Measurements from ENCODE around the gene ANAPC5. TPM values are rescaled to one million over a fixed set of nuclear protein-coding genes. Genes with fewer than 3 reads are reported as not detected.
A peak's percentile ranks its signal among the peaks of the same experiment; 100 is the strongest.
"Not testable (repeated sequence)": the region's sequence is repeated elsewhere in the genome, so short reads cannot be mapped to it uniquely, and the experiment has no call there.

ANAPC5 gene
- total RNA-seq, 1 experiment from 2014 or later, result 101 TPM

GRCh38 chr12:121282072-121282742 lies 70.0 kb downstream of the ANAPC5 start:
- Histone ChIP-seq H3K79me1 (ENCODE audit: insufficient read depth, low read depth, low read length, poor library complexity, severe bottlenecking) (no peaks in the 10 kb centered on the region), H3K18ac (ENCODE audit: insufficient read length, low read depth, low read length) (no peak overlapping the region), H2BK5ac (ENCODE audit: insufficient read length, low read length) (no peak overlapping the region), H3K9ac (ENCODE audit: extremely low read depth, insufficient read length, low read length) (no peak overlapping the region), H2BK20ac (ENCODE audit: low read depth, low read length, poor library complexity, severe bottlenecking) (no peak overlapping the region), H2BK15ac (ENCODE audit: low read depth, low read length) (no peak overlapping the region), H3K4ac (ENCODE audit: low read depth, low read length) (no peak overlapping the region), H4K8ac (replicated peaks; ENCODE audit: insufficient read length, low read depth, low read length) (no peak overlapping the region), H3K4me1 (ENCODE audit: insufficient read depth, low read length) (no peaks in the 10 kb centered on the region; the same call in 1 of the 2 replicates), H3K27me3 (ENCODE audit: insufficient read depth, low read length) (no peaks in the 10 kb centered on the region), H3K9me3 (ENCODE audit: control insufficient read depth, low read depth, low read length) (no peaks in the 10 kb centered on the region), H3K27ac (ENCODE audit: insufficient read length, low read depth, low read length) (no peak overlapping the region), H3K23ac (ENCODE audit: insufficient read length, low read depth, low read length) (no peak overlapping the region), H3T11ph (ENCODE audit: low read length) (no peak overlapping the region), H3K14ac (ENCODE audit: insufficient read depth, low read length) (no peak overlapping the region), H2BK120ac (ENCODE audit: low read depth, low read length, poor library complexity, severe bottlenecking) (no peak overlapping the region), H3K79me2 (ENCODE audit: insufficient read depth, low read length) (no peaks in the 10 kb centered on the region), H2AK5ac (ENCODE audit: insufficient read length, low read length) (no peak overlapping the region), H3K23me2 (ENCODE audit: insufficient read length, low read depth, low read length, poor library complexity, severe bottlenecking) (no peaks in the 10 kb centered on the region), H4K5ac (ENCODE audit: insufficient read length, low read depth, low read length) (no peak overlapping the region), H4K20me1 (ENCODE audit: control insufficient read depth, insufficient read depth, insufficient read length) (peaks cover 4% of the 10 kb centered on the region), H2AFZ (ENCODE audit: low read length) (no peak overlapping the region), H3K56ac (ENCODE audit: insufficient read length, low read depth, low read length) (no peak overlapping the region), H3K4me2 (ENCODE audit: insufficient read depth, insufficient read length, low read length) (no peak overlapping the region), H2BK12ac (ENCODE audit: insufficient read length, low read depth, low read length) (no peak overlapping the region), H4K91ac (ENCODE audit: insufficient read length, low read depth, low read length) (no peak overlapping the region)
- no peaks in the 10 kb centered on the region for H3K9me3 Mint-ChIP-seq
- TF ChIP-seq, protein P1, sequence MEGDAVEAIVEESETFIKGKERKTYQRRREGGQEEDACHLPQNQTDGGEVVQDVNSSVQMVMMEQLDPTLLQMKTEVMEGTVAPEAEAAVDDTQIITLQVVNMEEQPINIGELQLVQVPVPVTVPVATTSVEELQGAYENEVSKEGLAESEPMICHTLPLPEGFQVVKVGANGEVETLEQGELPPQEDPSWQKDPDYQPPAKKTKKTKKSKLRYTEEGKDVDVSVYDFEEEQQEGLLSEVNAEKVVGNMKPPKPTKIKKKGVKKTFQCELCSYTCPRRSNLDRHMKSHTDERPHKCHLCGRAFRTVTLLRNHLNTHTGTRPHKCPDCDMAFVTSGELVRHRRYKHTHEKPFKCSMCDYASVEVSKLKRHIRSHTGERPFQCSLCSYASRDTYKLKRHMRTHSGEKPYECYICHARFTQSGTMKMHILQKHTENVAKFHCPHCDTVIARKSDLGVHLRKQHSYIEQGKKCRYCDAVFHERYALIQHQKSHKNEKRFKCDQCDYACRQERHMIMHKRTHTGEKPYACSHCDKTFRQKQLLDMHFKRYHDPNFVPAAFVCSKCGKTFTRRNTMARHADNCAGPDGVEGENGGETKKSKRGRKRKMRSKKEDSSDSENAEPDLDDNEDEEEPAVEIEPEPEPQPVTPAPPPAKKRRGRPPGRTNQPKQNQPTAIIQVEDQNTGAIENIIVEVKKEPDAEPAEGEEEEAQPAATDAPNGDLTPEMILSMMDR (conservative IDR thresholded peaks at IDR 0.05), result no peak
- peaks cover 25 to 33% of the 10 kb centered on the region in 2 experiments for H3K4me1 Mint-ChIP-seq
- DNase-seq, result no peak
- no CpG with 5 or more reads among the region's 10 CpGs for WGBS (ENCODE audit: extremely low coverage, insufficient read length, low lambda C conversion rate)
- H3K27me3 Mint-ChIP-seq (ENCODE audit: low read depth), result no peaks in the 10 kb centered on the region
- peaks cover 0 to 14% (median 10%) of the 10 kb centered on the region in 3 experiments; a peak in 5 of 7 replicates for H3K36me3 Mint-ChIP-seq (ENCODE audit: insufficient read depth in 1 of 3, low read depth in 3 of 3)
- H3K27ac Mint-ChIP-seq, result peak overlapping the region in 2 of 3 experiments; percentile 35 to 43; a peak in 3 of 7 replicates
- no peak overlapping the region for H3K4me3 Mint-ChIP-seq

DNA sequence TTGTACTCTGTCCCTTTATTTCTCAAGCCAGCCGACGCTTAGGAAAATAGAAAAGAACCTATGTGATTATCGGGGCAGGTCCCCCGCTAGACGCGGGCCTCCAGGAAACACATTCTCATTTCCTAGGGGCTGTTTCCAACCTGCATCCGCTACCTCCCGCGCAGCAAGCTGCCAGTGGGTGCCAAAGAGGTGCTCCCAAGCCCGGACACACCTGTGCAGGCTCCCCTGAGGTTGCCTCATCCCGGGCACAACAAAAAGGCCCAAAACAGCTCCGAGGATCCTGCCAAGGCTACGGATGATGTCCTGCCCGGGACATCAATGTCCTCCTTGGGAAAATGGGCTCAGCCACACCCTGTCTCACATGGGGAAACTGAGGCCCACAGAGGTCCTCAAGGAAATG lies 71.1 kb downstream of the ANAPC5 start:
- peak overlapping the region in 2 of 3 experiments; percentile 4 to 89; a peak in 2 of 7 replicates for H3K27ac Mint-ChIP-seq
- not testable (repeated sequence) for H3K14ac ChIP-seq (ENCODE audit: insufficient read depth, low read length); H2BK15ac ChIP-seq (ENCODE audit: low read depth, low read length); H3K27ac ChIP-seq (ENCODE audit: insufficient read length, low read depth, low read length); H3K79me2 ChIP-seq (ENCODE audit: insufficient read depth, low read length); DNase-seq; H3K18ac ChIP-seq (ENCODE audit: insufficient read length, low read depth, low read length); H2BK5ac ChIP-seq (ENCODE audit: insufficient read length, low read length); H2BK120ac ChIP-seq (ENCODE audit: low read depth, low read length, poor library complexity, severe bottlenecking); H3K4ac ChIP-seq (ENCODE audit: low read depth, low read length); H4K91ac ChIP-seq (ENCODE audit: insufficient read length, low read depth, low read length); H3K4me2 ChIP-seq (ENCODE audit: insufficient read depth, insufficient read length, low read length); H3K9me3 ChIP-seq (ENCODE audit: control insufficient read depth, low read depth, low read length); H3K56ac ChIP-seq (ENCODE audit: insufficient read length, low read depth, low read length); H3K23me2 ChIP-seq (ENCODE audit: insufficient read length, low read depth, low read length, poor library complexity, severe bottlenecking); H3K27me3 Mint-ChIP-seq (ENCODE audit: low read depth); H3K9me3 Mint-ChIP-seq; H2BK20ac ChIP-seq (ENCODE audit: low read depth, low read length, poor library complexity, severe bottlenecking); H3K27me3 ChIP-seq (ENCODE audit: insufficient read depth, low read length); H3T11ph ChIP-seq (ENCODE audit: low read length); H3K79me1 ChIP-seq (ENCODE audit: insufficient read depth, low read depth, low read length, poor library complexity, severe bottlenecking); H4K5ac ChIP-seq (ENCODE audit: insufficient read length, low read depth, low read length); H2AFZ ChIP-seq (ENCODE audit: low read length); H4K8ac ChIP-seq (replicated peaks; ENCODE audit: insufficient read length, low read depth, low read length); H3K23ac ChIP-seq (ENCODE audit: insufficient read length, low read depth, low read length); H3K4me1 ChIP-seq (ENCODE audit: insufficient read depth, low read length); H2AK5ac ChIP-seq (ENCODE audit: insufficient read length, low read length); H4K20me1 ChIP-seq (ENCODE audit: control insufficient read depth, insufficient read depth, insufficient read length); H3K9ac ChIP-seq (ENCODE audit: extremely low read depth, insufficient read length, low read length)
- H3K36me3 Mint-ChIP-seq (ENCODE audit: insufficient read depth in 1 of 3, low read depth in 3 of 3), result peaks cover 0 to 15% (median 10%) of the 10 kb centered on the region in 3 experiments; a peak in 5 of 7 replicates
- peaks cover 25 to 33% of the 10 kb centered on the region in 2 experiments for H3K4me1 Mint-ChIP-seq
- no CpG with 5 or more reads among the region's 14 CpGs for WGBS (ENCODE audit: extremely low coverage, insufficient read length, low lambda C conversion rate)
- peak overlapping the region in 1 of 2 experiments; percentile 61; a peak in 3 of 5 replicates for H3K4me3 Mint-ChIP-seq
- H2BK12ac ChIP-seq (ENCODE audit: insufficient read length, low read depth, low read length), result peak overlapping the region; percentile 56
